ENCODE results near the gene EBLN1.
"Not testable (repeated sequence)": the region's sequence is repeated elsewhere in the genome, so short reads cannot be mapped to it uniquely, and the experiment has no call there.

EBLN1 gene

GRCh38 chr10:22244855-22245254 is 27.0 kb upstream of the EBLN1 start:
- H3K9me3 Mint-ChIP-seq, result no peaks in the 10 kb centered on the region
- H3K27me3 Mint-ChIP-seq, result peaks cover 14% of the 10 kb centered on the region
- intact Hi-C loops (cut with micrococcal nuclease), result no loop called here
- no peaks in the 10 kb centered on the region for H3K36me3 Mint-ChIP-seq (ENCODE audit: low read depth)
- H3K4me1 Mint-ChIP-seq (ENCODE audit: low read depth), result peaks cover 6% of the 10 kb centered on the region
- H3K4me3 Mint-ChIP-seq, result no peak overlapping the region
- H3K27ac Mint-ChIP-seq, result no peak overlapping the region

GRCh38 chr10:22244001-22244400 is 26.2 kb upstream of the EBLN1 start:
- no peaks in the 10 kb centered on the region for H3K9me3 Mint-ChIP-seq
- intact Hi-C loops (cut with micrococcal nuclease), result no loop called here
- peaks cover 6% of the 10 kb centered on the region for H3K4me1 Mint-ChIP-seq (ENCODE audit: low read depth)
- no peaks in the 10 kb centered on the region for H3K36me3 Mint-ChIP-seq (ENCODE audit: low read depth)
- H3K27me3 Mint-ChIP-seq, result peaks cover 17% of the 10 kb centered on the region
- H3K27ac Mint-ChIP-seq, result no peak overlapping the region
- no peak overlapping the region for H3K4me3 Mint-ChIP-seq

- H3K9me3 Mint-ChIP-seq, result no peaks in the 10 kb centered on the region
- H3K27me3 Mint-ChIP-seq, result peaks cover 23% of the 10 kb centered on the region
- no peak overlapping the region for H3K4me3 Mint-ChIP-seq
- intact Hi-C loops (cut with micrococcal nuclease), result no loop called here
- no peak overlapping the region for H3K27ac Mint-ChIP-seq
- H3K4me1 Mint-ChIP-seq (ENCODE audit: low read depth), result peaks cover 6% of the 10 kb centered on the region
- H3K36me3 Mint-ChIP-seq (ENCODE audit: low read depth), result no peaks in the 10 kb centered on the region
These were observed 25.5 kb upstream of the EBLN1 start for GRCh38 chr10:22243321-22243720.

- Mint-ChIP-seq H3K9me3 (no peaks in the 10 kb centered on the region), H3K36me3 (ENCODE audit: low read depth) (no peaks in the 10 kb centered on the region), H3K4me3 (no peak overlapping the region), H3K4me1 (ENCODE audit: low read depth) (peaks cover 10% of the 10 kb centered on the region), H3K27me3 (peaks cover 11% of the 10 kb centered on the region), H3K27ac (no peak overlapping the region)
- intact Hi-C loops (cut with micrococcal nuclease), result loop anchor here (10.0 kb wide), 1 partner anchor 706 kb away; the partner anchor contains the start of gene SKIDA1
These were observed 13.4 kb upstream of the EBLN1 start for GRCh38 chr10:22231260-22231659.

GRCh38 chr10:22230158-22230833 is 12.5 kb upstream of the EBLN1 start:
- Mint-ChIP-seq H3K9me3 (no peaks in the 10 kb centered on the region), H3K4me1 (ENCODE audit: low read depth) (peaks cover 10% of the 10 kb centered on the region), H3K27ac (peak overlapping the region; percentile 24), H3K36me3 (ENCODE audit: low read depth) (no peaks in the 10 kb centered on the region), H3K27me3 (peaks cover 5% of the 10 kb centered on the region), H3K4me3 (peak overlapping the region; percentile 76)
- intact Hi-C loops (cut with micrococcal nuclease), result loop anchor here (10.0 kb wide), 1 partner anchor 705 kb away; the partner anchor contains the start of gene SKIDA1

- intact Hi-C loops (cut with micrococcal nuclease), result loop anchor here (1.0 to 10.0 kb wide), 4 partner anchors 23 to 705 kb away; partner anchors contain the start of genes BMI1 and SKIDA1
- peak overlapping the region; percentile 86 for H3K27ac Mint-ChIP-seq
- no peaks in the 10 kb centered on the region for H3K36me3 Mint-ChIP-seq (ENCODE audit: low read depth)
- peaks cover 3% of the 10 kb centered on the region for H3K27me3 Mint-ChIP-seq
- peaks cover 10% of the 10 kb centered on the region for H3K4me1 Mint-ChIP-seq (ENCODE audit: low read depth)
- H3K4me3 Mint-ChIP-seq, result peak overlapping the region; percentile 76
- no peaks in the 10 kb centered on the region for H3K9me3 Mint-ChIP-seq
These were observed 12.0 kb upstream of the EBLN1 start for GRCh38 chr10:22229802-22230157.

- intact Hi-C loops (cut with micrococcal nuclease), result loop anchor here (1.0 to 5.0 kb wide), 3 partner anchors 23 to 208 kb away; partner anchors contain the start of gene BMI1
- Mint-ChIP-seq H3K4me1 (ENCODE audit: low read depth) (peaks cover 10% of the 10 kb centered on the region), H3K9me3 (no peaks in the 10 kb centered on the region), H3K36me3 (ENCODE audit: low read depth) (no peaks in the 10 kb centered on the region), H3K4me3 (peak overlapping the region; percentile 76), H3K27me3 (peaks cover 2% of the 10 kb centered on the region), H3K27ac (peak overlapping the region; percentile 86)
These were observed 11.4 kb upstream of the EBLN1 start for GRCh38 chr10:22228943-22229801.

- H3K27ac Mint-ChIP-seq, result peak overlapping the region; percentile 86
- intact Hi-C loops (cut with micrococcal nuclease), result loop anchor here (2.0 to 5.0 kb wide), 2 partner anchors 92 to 209 kb away; partner anchors contain the start of gene BMI1
- H3K36me3 Mint-ChIP-seq (ENCODE audit: low read depth), result no peaks in the 10 kb centered on the region
- peaks cover 10% of the 10 kb centered on the region for H3K4me1 Mint-ChIP-seq (ENCODE audit: low read depth)
- no peaks in the 10 kb centered on the region for H3K9me3 Mint-ChIP-seq
- H3K4me3 Mint-ChIP-seq, result peak overlapping the region; percentile 76
- H3K27me3 Mint-ChIP-seq, result peaks cover 2% of the 10 kb centered on the region
These were observed 10.5 kb upstream of the EBLN1 start for GRCh38 chr10:22228167-22228938.

- Mint-ChIP-seq H3K4me1 (ENCODE audit: low read depth) (peaks cover 10% of the 10 kb centered on the region), H3K4me3 (no peak overlapping the region), H3K27me3 (no peaks in the 10 kb centered on the region)
These were observed 8.8 kb upstream of the EBLN1 start for GRCh38 chr10:22226599-22226998.

GRCh38 chr10:22222236-22223190 is 4.7 kb upstream of the EBLN1 start:
- Mint-ChIP-seq H3K36me3 (ENCODE audit: low read depth) (no peaks in the 10 kb centered on the region), H3K27ac (no peak overlapping the region), H3K4me3 (no peak overlapping the region), H3K27me3 (no peaks in the 10 kb centered on the region), H3K9me3 (no peaks in the 10 kb centered on the region), H3K4me1 (ENCODE audit: low read depth) (no peaks in the 10 kb centered on the region)
- intact Hi-C loops (cut with micrococcal nuclease), result no loop called here

More at GRCh38 chr10:22226599-22226998, 8.8 kb upstream of the EBLN1 start:
- Mint-ChIP-seq H3K9me3 (no peaks in the 10 kb centered on the region), H3K36me3 (ENCODE audit: low read depth) (no peaks in the 10 kb centered on the region), H3K27ac (no peak overlapping the region)
- intact Hi-C loops (cut with micrococcal nuclease), result loop anchor here (5.0 kb wide), 1 partner anchor 211 kb away; no protein-coding TSS in a partner anchor

GRCh38 chr10:22219308-22219707 is 1.5 kb upstream of the EBLN1 start:
- Mint-ChIP-seq H3K36me3 (ENCODE audit: low read depth) (no peaks in the 10 kb centered on the region), H3K9me3 (no peaks in the 10 kb centered on the region), H3K4me1 (ENCODE audit: low read depth) (no peaks in the 10 kb centered on the region), H3K4me3 (no peak overlapping the region), H3K27ac (no peak overlapping the region), H3K27me3 (no peaks in the 10 kb centered on the region)
- intact Hi-C loops (cut with micrococcal nuclease), result no loop called here

GRCh38 chr10:22218448-22218847 is 633 bp upstream of the EBLN1 start:
- Mint-ChIP-seq H3K36me3 (ENCODE audit: low read depth) (no peaks in the 10 kb centered on the region), H3K4me3 (no peak overlapping the region), H3K27me3 (no peaks in the 10 kb centered on the region), H3K27ac (no peak overlapping the region), H3K4me1 (ENCODE audit: low read depth) (no peaks in the 10 kb centered on the region), H3K9me3 (no peaks in the 10 kb centered on the region)
- intact Hi-C loops (cut with micrococcal nuclease), result no loop called here

- H3K27ac Mint-ChIP-seq; H3K4me1 Mint-ChIP-seq (ENCODE audit: low read depth); H3K9me3 Mint-ChIP-seq; H3K27me3 Mint-ChIP-seq; H3K36me3 Mint-ChIP-seq (ENCODE audit: low read depth); intact Hi-C loops (cut with micrococcal nuclease); H3K4me3 Mint-ChIP-seq: not testable (repeated sequence)
These were observed 731 bp downstream of the EBLN1 start for GRCh38 chr10:22217084-22217483.
